DMS53 treated with DMSO at 0.1 percent for 48 hours (cell line): ENCODE results near the gene ABCA5.
"Not testable (repeated sequence)": the region's sequence is repeated elsewhere in the genome, so short reads cannot be mapped to it uniquely, and the experiment has no call there.

Experiments used
- DNase-seq: peaks from one replicate; lab custom pipeline; 2025; ENCODE audit not compliant: unreplicated experiment; lab: John Stamatoyannopoulos, UW

ABCA5 gene

GRCh38 chr17:69222707-69223258 is 104.2 kb downstream of the ABCA5 start:
- DNase-seq, result no peak

GRCh38 chr17:69220098-69220497 is 106.8 kb downstream of the ABCA5 start:
- DNase-seq, result no peak

- DNase-seq, result no peak
Observed at GRCh38 chr17:69218986-69219385, 107.9 kb downstream of the ABCA5 start.

- no peak for DNase-seq
Observed at GRCh38 chr17:69213059-69213813, 113.7 kb downstream of the ABCA5 start.

DNA sequence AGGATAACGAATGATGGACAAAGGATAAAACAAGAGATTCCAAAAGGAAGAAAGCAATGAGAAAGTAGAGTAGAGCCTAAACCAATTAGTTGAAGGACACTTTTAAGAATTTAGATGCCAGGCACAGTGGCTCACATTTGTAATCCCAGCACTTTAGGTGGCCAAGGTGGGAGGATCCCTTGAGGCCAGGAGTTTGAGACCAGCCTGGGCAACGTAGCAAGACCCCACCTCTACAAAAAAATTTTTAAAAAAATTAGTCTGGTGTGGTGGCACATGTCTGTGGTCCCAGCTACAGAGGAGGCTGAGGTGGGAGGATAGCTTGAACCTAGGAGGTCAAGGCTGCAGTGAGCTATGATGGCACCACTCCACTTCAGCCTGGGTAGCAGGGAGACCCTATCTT is 118.3 kb downstream of the ABCA5 start:
- DNase-seq, result no peak

DNA sequence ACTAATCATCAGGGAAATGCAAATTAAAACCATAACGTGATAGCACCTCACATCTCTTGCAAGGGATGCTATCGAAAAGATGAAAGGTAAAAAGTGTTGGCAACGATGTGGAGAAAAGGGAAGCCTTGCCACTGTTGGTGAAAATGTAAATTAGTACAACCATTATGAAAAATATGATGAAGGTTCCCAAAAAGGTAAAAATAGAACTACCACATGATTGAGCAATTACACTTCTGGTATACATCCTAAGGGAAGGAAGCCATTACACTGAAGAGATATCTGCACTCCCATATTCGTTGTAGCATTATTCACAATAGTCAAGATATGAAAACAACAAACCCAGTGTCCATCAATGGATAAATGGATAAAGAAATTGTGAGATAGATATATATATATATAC is 119.8 kb downstream of the ABCA5 start:
- no peak for DNase-seq

DNA sequence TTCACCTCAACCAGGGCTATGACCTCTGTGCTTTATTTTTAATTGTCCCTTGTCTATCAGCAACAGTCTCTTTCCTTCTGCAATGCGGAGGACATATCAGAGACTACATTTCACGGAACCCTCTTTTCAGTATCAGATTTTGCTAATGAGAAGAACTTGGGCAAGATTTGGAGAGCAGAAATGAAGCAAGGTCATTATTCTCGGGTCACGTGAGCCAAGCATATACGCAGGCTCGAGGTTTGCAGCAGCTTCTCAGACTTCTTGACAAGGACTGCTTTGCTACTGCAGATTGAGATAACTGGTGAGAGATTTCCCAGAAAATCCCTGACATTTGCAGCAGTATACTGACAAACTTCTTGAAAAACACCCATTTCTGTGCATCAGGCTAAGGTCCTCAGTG is 128.7 kb downstream of the ABCA5 start:
- no peak for DNase-seq

DNA sequence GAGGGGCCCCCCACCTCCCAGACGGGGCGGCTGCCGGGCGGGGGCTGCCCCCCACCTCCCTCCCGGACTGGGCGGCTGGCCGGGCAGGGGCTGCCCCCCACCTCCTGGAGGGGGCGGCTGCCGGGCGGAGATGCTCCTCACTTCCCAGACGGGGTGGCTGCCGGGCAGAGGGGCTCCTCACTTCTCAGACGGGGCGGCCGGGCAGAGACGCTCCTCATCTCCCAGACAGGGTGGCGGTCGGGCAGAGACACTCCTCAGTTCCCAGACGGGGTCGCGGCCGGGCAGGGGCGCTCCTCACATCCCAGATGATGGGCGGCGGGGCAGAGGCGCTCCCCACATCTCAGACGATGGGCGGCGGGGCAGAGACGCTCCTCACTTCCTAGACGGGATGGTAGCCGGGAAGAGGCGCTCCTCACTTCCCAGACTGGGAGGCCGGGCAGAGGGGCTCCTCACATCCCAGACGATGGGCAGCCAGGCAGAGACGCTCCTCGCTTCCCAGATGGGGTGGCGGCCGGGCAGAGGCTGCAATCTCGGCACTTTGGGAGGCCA is 130.8 kb downstream of the ABCA5 start:
- DNase-seq, result not testable (repeated sequence)
